Lower leg skin (tissue), 3 donors: Measurements from ENCODE around the gene TBPL1.
"Not testable (repeated sequence)": the region's sequence is repeated elsewhere in the genome, so short reads cannot be mapped to it uniquely, and the experiment has no call there.

Experiments
- POLR2A ChIP-seq, 2 donors: fragments of 450-650 bp; IDR thresholded peaks; one replicate each; pipeline ENCODE4 v1.6.1; 2016 to 2017; ENCODE audit warnings: antibody characterized with exemption in 2 of 2, mild to moderate bottlenecking in 1 of 2, moderate library complexity in 1 of 2
- TF ChIP-seq, protein P1 (sequence below), 3 donors: fragments of 450-650 bp; IDR thresholded peaks; one replicate each; pipeline ENCODE4 v1.5.1; 2016; ENCODE audit warnings: antibody characterized with exemption in 3 of 3, mild to moderate bottlenecking in 3 of 3, moderate library complexity in 2 of 3

DNA sequence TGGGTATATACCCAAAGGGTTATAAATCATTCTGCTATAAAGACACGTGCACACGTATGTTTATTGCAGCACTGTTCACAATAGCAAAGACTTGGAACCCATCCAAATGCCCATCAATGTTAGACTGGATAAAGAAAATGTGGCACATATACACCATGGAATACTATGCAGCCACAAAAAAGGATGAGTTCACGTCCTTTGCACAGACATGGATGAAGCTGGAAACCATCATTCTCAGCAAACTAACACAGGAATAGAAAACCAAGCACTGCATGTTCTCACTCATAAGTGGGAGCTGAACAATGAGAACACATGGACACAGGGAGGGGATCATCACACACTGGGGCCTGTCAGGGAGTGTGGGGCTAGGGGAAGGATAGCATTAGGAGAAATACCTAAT lies 16.7 kb upstream of the TBPL1 start:
- TF ChIP-seq, protein P1, sequence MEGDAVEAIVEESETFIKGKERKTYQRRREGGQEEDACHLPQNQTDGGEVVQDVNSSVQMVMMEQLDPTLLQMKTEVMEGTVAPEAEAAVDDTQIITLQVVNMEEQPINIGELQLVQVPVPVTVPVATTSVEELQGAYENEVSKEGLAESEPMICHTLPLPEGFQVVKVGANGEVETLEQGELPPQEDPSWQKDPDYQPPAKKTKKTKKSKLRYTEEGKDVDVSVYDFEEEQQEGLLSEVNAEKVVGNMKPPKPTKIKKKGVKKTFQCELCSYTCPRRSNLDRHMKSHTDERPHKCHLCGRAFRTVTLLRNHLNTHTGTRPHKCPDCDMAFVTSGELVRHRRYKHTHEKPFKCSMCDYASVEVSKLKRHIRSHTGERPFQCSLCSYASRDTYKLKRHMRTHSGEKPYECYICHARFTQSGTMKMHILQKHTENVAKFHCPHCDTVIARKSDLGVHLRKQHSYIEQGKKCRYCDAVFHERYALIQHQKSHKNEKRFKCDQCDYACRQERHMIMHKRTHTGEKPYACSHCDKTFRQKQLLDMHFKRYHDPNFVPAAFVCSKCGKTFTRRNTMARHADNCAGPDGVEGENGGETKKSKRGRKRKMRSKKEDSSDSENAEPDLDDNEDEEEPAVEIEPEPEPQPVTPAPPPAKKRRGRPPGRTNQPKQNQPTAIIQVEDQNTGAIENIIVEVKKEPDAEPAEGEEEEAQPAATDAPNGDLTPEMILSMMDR (IDR thresholded peaks at IDR 0.05): not testable (repeated sequence)
- TF ChIP-seq POLR2A (IDR thresholded peaks at IDR 0.05): not testable (repeated sequence)
